A549 (cell line): ENCODE measurements around the gene ACSM5. TPM values are rescaled to one million over a fixed set of nuclear protein-coding genes. Genes with fewer than 3 reads are reported as not detected.

Experiments
- ATAC-seq, 2 experiments: fragments of 200-7000 bp in 1 of 2; fragments of >200 bp in 1 of 2; cut with Nextera tagmentation in 1 of 2; cut with Tn5 transposase in 1 of 2; 3 replicates each; pipeline versions ENCODE4 v1.8.0 to v1.9.1; 2018 to 2020; ENCODE audit warnings: mild to moderate bottlenecking in 1 of 2, moderate library complexity in 1 of 2
- CTCF ChIA-PET: fragments of 300-600 bp; sonication (Branson Sonifier 250); formaldehyde crosslinking; extraction: SDS; loops from one replicate; lab custom pipeline; 2021; ENCODE audit warnings: antibody characterized with exemption, inconsistent platforms; lab: Yijun Ruan, JAX
- POLR2A ChIA-PET: fragments of 350-600 bp; formaldehyde crosslinking; extraction: SDS; loops from one replicate; lab custom pipeline; 2021; ENCODE audit warnings: antibody characterized with exemption, inconsistent platforms; lab: Yijun Ruan, JAX
- DNase-seq, 2 experiments: peaks; one replicate each; pipeline versions ENCODE4 v3.0.0 to v3.0.0-alpha.2; 2011 to 2016; ENCODE audit warnings: low read depth in 1 of 2, low spot score in 1 of 2
- FAIRE-seq: peaks from 2 replicates; lab custom pipeline; 2011; peaks lifted over from hg19 to GRCh38; lab: Jason Lieb, UNC
- H3K27ac ChIP-seq, 2 experiments: fragments of >200 bp; sonication (Bioruptor Twin); formaldehyde crosslinking; 3 replicates each; pipeline ENCODE4 v1.5.1; 2016 to 2017
- H3K4me1 ChIP-seq: fragments of >200 bp; sonication (Bioruptor Twin); formaldehyde crosslinking; 3 replicates; pipeline ENCODE4 v1.6.1; 2016
- H3K4me2 ChIP-seq: fragments of >200 bp; sonication (Bioruptor Twin); formaldehyde crosslinking; 3 replicates; pipeline ENCODE4 v1.6.1; 2016
- H3K4me3 ChIP-seq: fragments of >200 bp; sonication (Bioruptor Twin); formaldehyde crosslinking; 3 replicates; pipeline ENCODE4 v1.5.1; 2016
- H3K9me3 ChIP-seq: fragments of >200 bp; sonication (Bioruptor Twin); formaldehyde crosslinking; 3 replicates; pipeline ENCODE4 v1.6.1; 2016
- CBX2 ChIP-seq: fragments of 200-600 bp; sonication (generic); IDR thresholded peaks from 2 replicates; pipeline ENCODE4 v1.6.1; 2016; ENCODE audit warnings: low read depth, mild to moderate bottlenecking, borderline replicate concordance
- CBX8 ChIP-seq: fragments of 200-600 bp; sonication (generic); IDR thresholded peaks from 2 replicates; pipeline ENCODE4 v1.6.1; 2016
- CHD2 ChIP-seq: fragments of 150-350 bp; IDR thresholded peaks from 2 replicates; pipeline ENCODE4 v1.6.1; 2014; ENCODE audit warnings: low read length; ENCODE audit not compliant: partially characterized antibody
- EHF ChIP-seq: fragments of 250-450 bp; sonication (Bioruptor Pico); IDR thresholded peaks from 2 replicates; pipeline ENCODE4 v1.5.0; 2020; ENCODE audit warnings: mild to moderate bottlenecking
- ELK1 ChIP-seq: fragments of 150-350 bp; IDR thresholded peaks from 2 replicates; pipeline ENCODE4 v1.6.1; 2014; ENCODE audit warnings: low read depth, mild to moderate bottlenecking, low read length
- FOSL2 ChIP-seq, 2 experiments: fragments of 450-650 bp in 1 of 2; fragments of >200 bp in 1 of 2; sonication (Bioruptor Twin) in 1 of 2; formaldehyde crosslinking; IDR thresholded peaks; 2 replicates each; pipeline versions ENCODE4 v1.5.0 to v1.6.1; 2016 to 2020; ENCODE audit warnings: mild to moderate bottlenecking in 1 of 2, moderate library complexity in 1 of 2
- FOXS1 ChIP-seq: fragments of 250-450 bp; sonication (Bioruptor Pico); IDR thresholded peaks from 2 replicates; pipeline ENCODE4 v1.5.0; 2020; ENCODE audit warnings: mild to moderate bottlenecking, moderate library complexity
- HDAC2 ChIP-seq: fragments of 200-600 bp; sonication (generic); IDR thresholded peaks from 2 replicates; pipeline ENCODE4 v1.6.1; 2016
- HEYL ChIP-seq: fragments of 250-450 bp; sonication (Bioruptor Pico); IDR thresholded peaks from 2 replicates; pipeline ENCODE4 v1.8.0; 2021; ENCODE audit warnings: mild to moderate bottlenecking, moderate library complexity
- JUNB ChIP-seq: fragments of >200 bp; sonication (Bioruptor Twin); formaldehyde crosslinking; IDR thresholded peaks from 2 replicates; pipeline ENCODE4 v1.6.1; 2016
- KDM5A ChIP-seq: fragments of 200-600 bp; sonication (generic); IDR thresholded peaks from 2 replicates; pipeline ENCODE4 v1.6.1; 2016; ENCODE audit warnings: antibody characterized with exemption, mild to moderate bottlenecking
- MAFK ChIP-seq: fragments of 450-650 bp; IDR thresholded peaks from 2 replicates; pipeline ENCODE4 v1.6.1; 2014; ENCODE audit not compliant: partially characterized antibody
- MYC ChIP-seq: IDR thresholded peaks from 2 replicates; pipeline ENCODE4 v1.6.1; 2012; ENCODE audit warnings: mild to moderate bottlenecking, inconsistent platforms, low read length, improper control_type of control experiment, borderline replicate concordance
- NFE2L2 ChIP-seq: fragments of 150-350 bp; conservative IDR thresholded peaks from 2 replicates; pipeline ENCODE4 v1.6.1; 2014; ENCODE audit warnings: low read length
- NPAS2 ChIP-seq: fragments of 250-450 bp; sonication (Bioruptor Pico); IDR thresholded peaks from 2 replicates; pipeline ENCODE4 v1.8.0; 2022; ENCODE audit warnings: mild to moderate bottlenecking, moderate library complexity, borderline replicate concordance
- RARB ChIP-seq: fragments of 250-450 bp; sonication (Bioruptor Pico); IDR thresholded peaks from 2 replicates; pipeline ENCODE4 v1.8.0; 2021; ENCODE audit warnings: mild to moderate bottlenecking, moderate library complexity
- RCOR1 ChIP-seq: fragments of 150-350 bp; IDR thresholded peaks from 2 replicates; pipeline ENCODE4 v1.6.1; 2014; ENCODE audit warnings: antibody characterized with exemption, low read length, low read depth
- RNF2 ChIP-seq: fragments of 200-600 bp; sonication (generic); IDR thresholded peaks from 2 replicates; pipeline ENCODE4 v1.6.1; 2016; ENCODE audit warnings: low read depth, mild to moderate bottlenecking, antibody characterized with exemption, moderate library complexity, borderline replicate concordance
- SMC3 ChIP-seq: fragments of >200 bp; sonication (Bioruptor Twin); formaldehyde crosslinking; IDR thresholded peaks from 3 replicates; pipeline ENCODE4 v1.6.1; 2018; ENCODE audit warnings: inconsistent platforms
- TP53 ChIP-seq: fragments of 250-450 bp; sonication (Bioruptor Pico); IDR thresholded peaks from 2 replicates; pipeline ENCODE4 v1.5.0; 2021; ENCODE audit warnings: mild to moderate bottlenecking, moderate library complexity
- USF2 ChIP-seq: fragments of 450-650 bp; IDR thresholded peaks from 2 replicates; pipeline ENCODE4 v1.6.1; 2014; ENCODE audit warnings: antibody characterized with exemption
- ZFP36 ChIP-seq: fragments of 450-650 bp; IDR thresholded peaks from 2 replicates; pipeline ENCODE4 v1.6.1; 2014; ENCODE audit warnings: borderline replicate concordance; ENCODE audit not compliant: partially characterized antibody
- ZSCAN20 ChIP-seq: fragments of 250-450 bp; sonication (Bioruptor Pico); IDR thresholded peaks from 2 replicates; pipeline ENCODE4 v1.8.0; 2022; ENCODE audit warnings: mild to moderate bottlenecking, moderate library complexity
- WGBS: methylation state at CpG from one replicate; pipeline ENCODE4 v1.1.6; 2017; ENCODE audit errors: missing lambda C conversion rate; 5-methylcytosine and 5-hydroxymethylcytosine counted together
- polyA plus RNA-seq, 4 experiments: library from polyadenylated mRNA; depleted of rRNA in 3 of 4; stranded (reverse); fragments of >200 nt; fragmentation: RNase III in 1 of 4; extraction: RNeasy Plus Mini Kit Qiagen cat#74134 plus additional on column Dnase treatment in 1 of 4; gene quantifications; 2 replicates in 3 of 4; 3 replicates in 1 of 4; pipeline ENCODE4 v1.2.3, GENCODE V29; 2011 to 2017
- TF ChIP-seq, protein P1 (sequence below): IDR thresholded peaks from 2 replicates; pipeline ENCODE4 v1.6.1; 2012
- TF ChIP-seq, protein P2 (sequence below): fragments of 250-450 bp; sonication (Bioruptor Pico); IDR thresholded peaks from 2 replicates; pipeline ENCODE4 v1.5.0; 2021; ENCODE audit warnings: mild to moderate bottlenecking, moderate library complexity, borderline replicate concordance
- TF ChIP-seq, protein P3 (sequence below): fragments of >200 bp; sonication (Bioruptor Twin); formaldehyde crosslinking; IDR thresholded peaks from 2 replicates; pipeline ENCODE4 v1.6.1; 2016

Gene ACSM5
- polyA plus RNA-seq, 2 of the 4 experiments (the other 2 are of a cell fraction), result not detected

- ATAC-seq, result no peak
- DNase-seq, result no peak
- FAIRE-seq, result no peak
- no peaks in the 10 kb centered on the region for H3K9me3 ChIP-seq
- POLR2A ChIA-PET, result no interaction called here
- TF ChIP-seq USF2 (no peak), CBX2 (no peak), ELK1 (no peak), HDAC2 (no peak), KDM5A (no peak), MAFK (no peak), CBX8 (no peak)
- H3K4me3 ChIP-seq, result no peak overlapping the region
- H3K27ac ChIP-seq, result no peak overlapping the region
- no peak overlapping the region for H3K4me2 ChIP-seq
- WGBS, result 78% methylated on average over 7 of the region's 7 CpGs
- H3K4me1 ChIP-seq, result no peaks in the 10 kb centered on the region
- CTCF ChIA-PET, result interaction anchor here (2.9 kb wide), 1 partner anchor 13 kb away, joined by 17 read pairs; no protein-coding TSS in a partner anchor
Measured at GRCh38 chr16:20396846-20397467, 12.4 kb upstream of the ACSM5 start.

DNA sequence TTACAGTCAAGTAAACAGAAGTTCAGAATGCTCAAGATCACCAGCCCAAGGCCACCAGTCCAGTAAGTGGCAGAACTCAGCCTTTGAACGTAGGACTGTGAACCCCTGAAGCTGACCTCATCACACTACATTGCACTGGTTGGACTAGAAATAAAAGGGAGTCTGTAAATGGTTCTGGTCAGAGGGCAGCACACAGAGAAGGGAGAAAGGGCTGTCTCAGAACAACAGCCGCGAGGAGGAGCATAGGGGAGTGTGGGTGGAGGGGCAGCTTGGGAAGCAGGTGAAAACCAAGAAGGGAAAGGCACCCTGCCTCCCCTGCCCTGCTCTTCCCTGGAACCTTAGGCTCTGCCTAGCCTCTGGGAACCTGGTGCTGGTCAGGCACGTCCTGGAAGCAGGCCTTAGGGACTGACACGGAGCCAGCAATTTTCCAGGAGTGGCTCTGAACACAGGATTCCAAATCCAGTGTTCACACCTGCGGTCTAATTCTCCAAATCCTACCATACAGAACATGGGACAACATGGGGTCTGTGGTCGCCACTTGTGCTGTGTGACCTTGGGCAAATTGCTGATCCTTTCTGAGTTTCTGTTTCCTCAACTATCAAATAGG, 11.8 kb upstream of the ACSM5 start:
- ATAC-seq, result no peak
- POLR2A ChIA-PET, result no interaction called here
- TF ChIP-seq KDM5A (no peak), TP53 (no peak), NFE2L2 (no peak), HEYL (CRISPR knock-in tag) (no peak), MYC (no peak), EHF (CRISPR knock-in tag) (no peak)
- TF ChIP-seq, all 56 proteins: peak for 0
- no peaks in the 10 kb centered on the region for H3K9me3 ChIP-seq
- no peak overlapping the region for H3K4me2 ChIP-seq
- FAIRE-seq (no peak), DNase-seq (no peak)
- no peaks in the 10 kb centered on the region for H3K4me1 ChIP-seq
- 66% methylated on average over 7 of the region's 7 CpGs for WGBS
- no peak overlapping the region for H3K4me3 ChIP-seq
- CTCF ChIA-PET, result interaction anchor here (2.9 kb wide), 1 partner anchor 13 kb away, joined by 17 read pairs; no protein-coding TSS in a partner anchor
- H3K27ac ChIP-seq, result no peak overlapping the region

DNA sequence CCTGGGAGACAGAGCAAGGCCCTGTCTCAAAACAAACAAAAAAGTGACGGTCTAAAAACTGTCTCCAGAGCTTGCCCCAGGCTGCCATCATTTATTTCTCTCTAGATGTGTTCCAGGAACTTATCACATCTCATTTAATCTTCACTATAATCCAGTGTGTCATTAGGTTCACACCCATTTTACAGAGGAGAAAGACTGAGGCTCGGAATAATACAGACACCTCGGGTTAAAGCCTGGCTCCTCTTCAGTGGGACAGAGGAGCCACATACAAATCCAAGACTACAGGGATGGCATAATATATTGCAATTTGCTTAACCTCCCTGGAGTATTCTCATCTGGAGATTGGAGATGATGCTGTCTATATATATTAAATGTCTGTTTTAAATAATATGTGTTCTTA, 10.7 kb upstream of the ACSM5 start:
- Histone ChIP-seq H3K4me3 (no peak overlapping the region), H3K9me3 (no peaks in the 10 kb centered on the region), H3K27ac (no peak overlapping the region), H3K4me1 (no peaks in the 10 kb centered on the region), H3K4me2 (no peak overlapping the region)
- ATAC-seq, result no peak
- no peak for DNase-seq
- FAIRE-seq, result no peak
- ChIA-PET CTCF (interaction anchor here (0.6 to 2.9 kb wide), 2 partner anchors 14 to 219 kb away, joined by 3 to 17 read pairs; no protein-coding TSS in a partner anchor), POLR2A (no interaction called here)
- TF ChIP-seq ZFP36, result no peak
- TF ChIP-seq HDAC2, result no peak
- TF ChIP-seq, protein P1, sequence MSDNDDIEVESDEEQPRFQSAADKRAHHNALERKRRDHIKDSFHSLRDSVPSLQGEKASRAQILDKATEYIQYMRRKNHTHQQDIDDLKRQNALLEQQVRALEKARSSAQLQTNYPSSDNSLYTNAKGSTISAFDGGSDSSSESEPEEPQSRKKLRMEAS, result no peak
- no peak for TF ChIP-seq RCOR1
- TF ChIP-seq CBX2, result no peak
- TF ChIP-seq JUNB, result no peak
- TF ChIP-seq SMC3, result no peak
- TF ChIP-seq MAFK, result no peak
- no peak for TF ChIP-seq FOXS1
- no peak for TF ChIP-seq RNF2
- no peak for TF ChIP-seq USF2
- no peak for TF ChIP-seq RARB
- TF ChIP-seq NPAS2, result no peak
- TF ChIP-seq ZSCAN20 (CRISPR knock-in tag), result no peak
- TF ChIP-seq, protein P2, sequence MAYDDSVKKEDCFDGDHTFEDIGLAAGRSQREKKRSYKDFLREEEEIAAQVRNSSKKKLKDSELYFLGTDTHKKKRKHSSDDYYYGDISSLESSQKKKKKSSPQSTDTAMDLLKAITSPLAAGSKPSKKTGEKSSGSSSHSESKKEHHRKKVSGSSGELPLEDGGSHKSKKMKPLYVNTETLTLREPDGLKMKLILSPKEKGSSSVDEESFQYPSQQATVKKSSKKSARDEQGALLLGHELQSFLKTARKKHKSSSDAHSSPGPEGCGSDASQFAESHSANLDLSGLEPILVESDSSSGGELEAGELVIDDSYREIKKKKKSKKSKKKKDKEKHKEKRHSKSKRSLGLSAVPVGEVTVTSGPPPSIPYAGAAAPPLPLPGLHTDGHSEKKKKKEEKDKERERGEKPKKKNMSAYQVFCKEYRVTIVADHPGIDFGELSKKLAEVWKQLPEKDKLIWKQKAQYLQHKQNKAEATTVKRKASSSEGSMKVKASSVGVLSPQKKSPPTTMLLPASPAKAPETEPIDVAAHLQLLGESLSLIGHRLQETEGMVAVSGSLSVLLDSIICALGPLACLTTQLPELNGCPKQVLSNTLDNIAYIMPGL (CRISPR knock-in tag), result no peak
- TF ChIP-seq KDM5A, result no peak
- TF ChIP-seq CHD2, result no peak
- TF ChIP-seq FOSL2 (IDR thresholded peaks at IDR 0.05), result no peak
- TF ChIP-seq FOSL2 (CRISPR knock-in tag; IDR thresholded peaks at IDR 0.05), result no peak
- TF ChIP-seq, protein P3, sequence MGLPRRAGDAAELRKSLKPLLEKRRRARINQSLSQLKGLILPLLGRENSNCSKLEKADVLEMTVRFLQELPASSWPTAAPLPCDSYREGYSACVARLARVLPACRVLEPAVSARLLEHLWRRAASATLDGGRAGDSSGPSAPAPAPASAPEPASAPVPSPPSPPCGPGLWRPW, result no peak
- TF ChIP-seq CBX8, result no peak
- WGBS, result 48% methylated on average over 3 of the region's 3 CpGs
